AG09309 (cell line): ENCODE data around the gene KCNT2.

Experiments
- DNase-seq: peaks from one replicate; pipeline ENCODE4 v3.0.0-alpha.2; 2010; ENCODE audit warnings: low read depth
- H3K4me3 ChIP-seq: 2 replicates; pipeline ENCODE4 v1.5.1; 2011; ENCODE audit warnings: mild to moderate bottlenecking, low read depth, low read length, moderate library complexity; ENCODE audit not compliant: control insufficient read depth
- CTCF ChIP-seq: IDR thresholded peaks from 2 replicates; pipeline ENCODE4 v1.5.1; 2011; ENCODE audit warnings: mild to moderate bottlenecking, low read depth, low read length, inconsistent platforms; ENCODE audit not compliant: insufficient read depth, control insufficient read depth; ENCODE audit errors: missing control alignments

KCNT2 gene

GRCh38 chr1:196393282-196393681 lies 215.0 kb downstream of the KCNT2 start:
- TF ChIP-seq CTCF: no peak
- H3K4me3 ChIP-seq: no peak overlapping the region
- no peak for DNase-seq

GRCh38 chr1:196387766-196388165 lies 220.5 kb downstream of the KCNT2 start:
- no peak overlapping the region for H3K4me3 ChIP-seq
- TF ChIP-seq CTCF: no peak
- DNase-seq: no peak

GRCh38 chr1:196385109-196385508 lies 223.1 kb downstream of the KCNT2 start:
- TF ChIP-seq CTCF: no peak
- no peak for DNase-seq
- H3K4me3 ChIP-seq: no peak overlapping the region

- DNase-seq: no peak
- no peak overlapping the region for H3K4me3 ChIP-seq
- no peak for TF ChIP-seq CTCF
Measured at GRCh38 chr1:196382383-196382782, 225.9 kb downstream of the KCNT2 start.

GRCh38 chr1:196381544-196381943 lies 226.7 kb downstream of the KCNT2 start:
- H3K4me3 ChIP-seq: no peak overlapping the region
- TF ChIP-seq CTCF: no peak
- no peak for DNase-seq

GRCh38 chr1:196380316-196380715 lies 227.9 kb downstream of the KCNT2 start:
- H3K4me3 ChIP-seq: no peak overlapping the region
- TF ChIP-seq CTCF: no peak
- DNase-seq: no peak

- DNase-seq: no peak
- TF ChIP-seq CTCF: no peak
- no peak overlapping the region for H3K4me3 ChIP-seq
Measured at GRCh38 chr1:196377811-196378210, 230.4 kb downstream of the KCNT2 start.
